Effector memory CD8-positive, alpha-beta T cell (primary cell): ENCODE results near the gene NDE1.
"Not testable (repeated sequence)": the region's sequence is repeated elsewhere in the genome, so short reads cannot be mapped to it uniquely, and the experiment has no call there.

ENCODE experiments used
- ATAC-seq: fragments of 150-1000 bp; cut with Tn5 transposase; replicated peaks from 2 replicates; pipeline ENCODE4 v1.10.0; 2021; ENCODE audit warnings: mild to moderate bottlenecking, moderate library complexity
- DNase-seq, 3 experiments: peaks; one replicate each; pipeline ENCODE4 v3.0.0; 2021
- H3K27ac Mint-ChIP-seq, 2 donors: one replicate each; pipeline ENCODE4 v1.8.0; 2022; ENCODE audit warnings: mild to moderate bottlenecking in 2 of 2, mixed read lengths in 2 of 2, moderate library complexity in 2 of 2
- H3K27me3 Mint-ChIP-seq, 2 donors: one replicate each; pipeline ENCODE4 v1.8.0; 2022; ENCODE audit warnings: mixed read lengths in 2 of 2
- H3K36me3 Mint-ChIP-seq: one replicate; pipeline ENCODE4 v1.8.0; 2022; ENCODE audit warnings: mild to moderate bottlenecking, moderate library complexity, mixed read lengths; ENCODE audit not compliant: insufficient read depth
- H3K4me1 Mint-ChIP-seq, 2 donors: one replicate each; pipeline ENCODE4 v1.8.0; 2022; ENCODE audit warnings: low read depth in 2 of 2, mixed read lengths in 2 of 2
- H3K4me3 Mint-ChIP-seq, 2 donors: one replicate each; pipeline ENCODE4 v1.8.0; 2022; ENCODE audit warnings: mild to moderate bottlenecking in 2 of 2, mixed read lengths in 2 of 2, moderate library complexity in 2 of 2
- H3K9me3 Mint-ChIP-seq, 2 donors: one replicate each; pipeline ENCODE4 v1.8.0; 2022; ENCODE audit warnings: mixed read lengths in 2 of 2

The NDE1 gene

DNA sequence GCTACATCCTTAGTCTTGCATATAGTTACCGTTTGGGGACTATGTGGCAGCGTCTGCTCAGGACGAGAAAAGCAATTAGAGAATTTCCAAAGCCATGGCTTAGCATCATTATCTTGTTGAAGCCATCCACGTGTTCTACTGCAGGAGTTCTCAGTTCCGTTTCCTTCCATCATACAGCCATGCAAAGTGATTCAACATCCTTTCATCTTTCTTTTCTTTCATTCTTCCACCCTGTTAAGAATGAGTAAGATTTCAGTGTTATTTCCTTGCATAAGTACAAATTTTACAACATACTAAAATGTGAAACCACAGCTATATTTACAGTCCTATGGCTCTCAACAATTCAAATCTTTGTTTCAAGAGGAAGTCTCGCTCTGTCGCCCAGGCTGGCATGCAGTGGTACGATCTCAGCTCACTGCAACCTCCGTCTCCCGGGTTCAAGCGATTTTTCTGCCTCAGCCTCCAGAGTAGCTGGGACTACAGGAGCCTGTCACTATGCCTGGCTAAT is 10.9 kb upstream of the NDE1 start:
- Mint-ChIP-seq H3K9me3 (no peaks in the 10 kb centered on the region), H3K27me3 (no peaks in the 10 kb centered on the region), H3K4me1 (peaks cover 40 to 61% of the 10 kb centered on the region in 2 donors), H3K4me3 (peak overlapping the region; percentile 55 to 67), H3K36me3 (peaks cover 65% of the 10 kb centered on the region), H3K27ac (peak overlapping the region; percentile 51 to 92)
- ATAC-seq (no peak), DNase-seq (no peak)

- no peaks in the 10 kb centered on the region for H3K27me3 Mint-ChIP-seq
- H3K4me1 Mint-ChIP-seq = peaks cover 35 to 54% of the 10 kb centered on the region in 2 donors
- DNase-seq (no peak), ATAC-seq (no peak)
- H3K4me3 Mint-ChIP-seq = peak overlapping the region; percentile 90 to 91
- H3K27ac Mint-ChIP-seq = peak overlapping the region in 1 of 2 donors; percentile 96
- peaks cover 47% of the 10 kb centered on the region for H3K36me3 Mint-ChIP-seq
- no peaks in the 10 kb centered on the region for H3K9me3 Mint-ChIP-seq
These were observed 9.1 kb upstream of the NDE1 start for GRCh38 chr16:15640966-15641365.

- H3K27ac Mint-ChIP-seq = peak overlapping the region; percentile 96 to 99
- no peaks in the 10 kb centered on the region for H3K9me3 Mint-ChIP-seq
These were observed 8.1 kb upstream of the NDE1 start for GRCh38 chr16:15641753-15642556.

DNA sequence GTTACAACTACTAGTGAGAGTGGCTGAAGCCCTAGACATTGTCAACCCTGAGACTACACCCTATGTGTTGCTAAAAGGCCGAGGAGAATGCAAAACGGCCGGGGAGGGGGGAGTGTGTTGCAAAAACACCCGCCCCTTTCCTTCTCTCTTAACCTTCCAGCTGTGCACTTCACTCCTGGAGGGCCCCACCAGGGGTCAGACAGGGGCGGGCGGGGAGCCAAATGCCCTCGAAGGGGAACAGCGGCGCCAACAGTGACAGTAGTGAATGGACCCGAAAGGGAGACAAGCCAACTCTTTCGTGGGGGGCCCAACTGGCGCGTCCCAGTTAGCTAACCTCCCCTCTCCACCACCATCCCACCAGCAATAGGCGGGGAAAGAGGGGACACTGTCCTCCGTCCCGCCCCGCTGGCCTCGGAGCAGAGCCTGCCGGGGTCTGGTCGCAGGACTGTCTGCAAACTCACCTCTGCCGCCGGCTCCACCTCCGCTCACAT is 7.4 kb upstream of the NDE1 start:
- no peaks in the 10 kb centered on the region for H3K27me3 Mint-ChIP-seq
- H3K4me3 Mint-ChIP-seq = peak overlapping the region; percentile 90 to 91
- no peaks in the 10 kb centered on the region for H3K9me3 Mint-ChIP-seq
- peaks cover 42% of the 10 kb centered on the region for H3K36me3 Mint-ChIP-seq
- H3K27ac Mint-ChIP-seq = peak overlapping the region; percentile 96 to 99
- ATAC-seq = peak; percentile 68
- peaks cover 25 to 43% of the 10 kb centered on the region in 2 donors for H3K4me1 Mint-ChIP-seq
- DNase-seq = peak; percentile 76 to 79 (median 78)

More at GRCh38 chr16:15641753-15642556, 8.1 kb upstream of the NDE1 start:
- Mint-ChIP-seq H3K36me3 (peaks cover 45% of the 10 kb centered on the region), H3K4me3 (peak overlapping the region; percentile 90 to 91), H3K4me1 (peaks cover 26 to 45% of the 10 kb centered on the region in 2 donors), H3K27me3 (no peaks in the 10 kb centered on the region)
- ATAC-seq = no peak
- no peak for DNase-seq

GRCh38 chr16:15643048-15643945 is 6.7 kb upstream of the NDE1 start, which contains the start of gene MARF1:
TSS of gene MARF1 (minus strand) at chr16:15643154. CDS start at chr16:15639233, 3,921 bp downstream.
- Mint-ChIP-seq H3K4me3 (peak within 1 kb of the TSS; percentile 90 to 91), H3K36me3 (peaks cover 35% of the 10 kb centered on the region), H3K4me1 (peaks cover 25 to 43% of the 10 kb centered on the region in 2 donors), H3K27ac (peak within 1 kb of the TSS; percentile 96 to 99), H3K27me3 (no peaks in the 10 kb centered on the region), H3K9me3 (no peaks in the 10 kb centered on the region)
- peak; percentile 80 for ATAC-seq
- peak; percentile 99 to 100 (median 99) for DNase-seq

DNA sequence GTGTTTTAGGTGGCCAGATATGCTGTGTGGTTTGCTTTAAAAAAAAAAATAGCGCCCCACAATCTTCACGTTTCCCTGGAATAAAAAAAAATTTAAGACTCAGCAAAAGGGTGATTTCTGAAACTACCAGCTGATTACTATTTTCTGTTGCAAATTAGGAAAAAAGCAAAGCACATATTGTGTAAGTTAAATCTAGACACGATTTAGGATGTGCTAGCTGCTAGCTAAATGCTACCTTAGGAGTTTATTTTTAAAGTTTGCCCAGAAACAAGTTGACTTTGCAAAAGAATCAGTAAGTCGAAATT is 6.1 kb upstream of the NDE1 start:
- Mint-ChIP-seq H3K9me3 (no peaks in the 10 kb centered on the region), H3K27me3 (no peaks in the 10 kb centered on the region), H3K36me3 (peaks cover 29% of the 10 kb centered on the region), H3K4me1 (peaks cover 21 to 39% of the 10 kb centered on the region in 2 donors), H3K4me3 (peak overlapping the region; percentile 90 to 91), H3K27ac (peak overlapping the region; percentile 96 to 99)
- DNase-seq = no peak
- no peak for ATAC-seq

- Mint-ChIP-seq H3K4me3 (peak overlapping the region; percentile 90 to 91), H3K9me3 (no peaks in the 10 kb centered on the region), H3K4me1 (peaks cover 19 to 33% of the 10 kb centered on the region in 2 donors), H3K27me3 (no peaks in the 10 kb centered on the region), H3K27ac (peak overlapping the region; percentile 96 to 99), H3K36me3 (peaks cover 26% of the 10 kb centered on the region)
- ATAC-seq (no peak), DNase-seq (no peak)
These were observed 5.6 kb upstream of the NDE1 start for GRCh38 chr16:15644267-15644961.

DNA sequence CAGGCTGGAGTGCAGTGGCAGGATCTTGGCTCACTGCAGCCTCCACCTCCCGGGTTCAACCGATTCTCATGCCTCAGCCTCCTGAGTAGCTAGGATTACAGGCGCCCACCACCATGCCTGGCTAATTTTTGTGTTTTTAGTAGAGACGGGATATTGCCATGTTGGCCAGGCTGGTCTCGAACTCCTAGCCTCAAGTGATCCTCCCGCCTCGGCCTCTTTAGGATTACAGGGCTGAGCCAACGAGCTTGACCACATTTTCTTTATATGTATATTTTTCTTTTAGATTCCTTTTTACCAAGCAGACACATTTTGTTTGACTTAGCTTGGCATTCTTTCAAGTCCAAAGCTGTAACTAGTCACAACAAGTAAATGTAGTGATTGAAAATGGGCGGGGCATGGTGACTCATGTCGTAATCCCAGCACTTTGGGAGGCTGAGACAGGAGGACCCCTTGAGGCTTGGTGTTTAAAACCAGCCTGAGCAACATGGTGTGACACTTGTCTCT is 5.0 kb upstream of the NDE1 start:
- ATAC-seq, H3K9me3 Mint-ChIP-seq, H3K4me3 Mint-ChIP-seq, H3K27ac Mint-ChIP-seq, H3K27me3 Mint-ChIP-seq, DNase-seq: not testable (repeated sequence)
- Mint-ChIP-seq H3K36me3 (peaks cover 26% of the 10 kb centered on the region), H3K4me1 (peaks cover 16 to 30% of the 10 kb centered on the region in 2 donors)

DNA sequence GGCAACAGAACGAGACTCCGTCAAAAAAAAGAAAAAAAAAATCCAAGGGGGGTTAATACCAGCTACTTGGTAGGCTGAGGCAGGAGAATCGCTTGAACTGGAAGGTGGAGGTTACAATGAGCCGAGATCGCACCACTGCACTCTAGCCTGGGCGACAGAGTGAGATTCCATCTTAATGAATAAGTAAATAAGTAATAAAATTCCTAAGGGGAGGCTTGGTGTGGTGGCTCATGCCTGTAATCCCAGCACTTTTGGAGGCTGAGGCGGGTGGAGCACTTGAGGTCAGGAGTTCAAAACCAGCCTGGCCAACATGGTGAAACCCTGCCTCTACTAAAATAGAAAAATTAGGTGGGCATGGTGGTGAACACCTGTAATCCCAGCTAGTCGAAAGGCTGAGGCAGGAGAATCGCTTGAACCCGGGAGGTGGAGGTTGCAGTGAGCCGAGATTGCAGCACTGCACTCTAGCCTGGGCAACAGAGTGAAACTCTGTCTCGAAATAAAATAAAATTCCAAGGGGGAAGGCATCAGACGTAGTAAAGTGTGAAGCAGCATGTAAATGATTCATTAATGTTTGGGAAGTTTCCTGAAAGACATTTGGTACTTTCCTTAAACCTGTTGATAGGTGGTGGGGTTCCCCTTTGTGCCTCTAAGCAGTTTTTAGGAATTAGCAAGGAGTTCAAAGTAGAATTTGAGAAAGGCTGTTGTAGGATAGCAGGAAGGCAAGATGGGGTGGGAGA is 3.3 kb upstream of the NDE1 start:
- not testable (repeated sequence) for DNase-seq, H3K9me3 Mint-ChIP-seq, H3K27ac Mint-ChIP-seq, H3K27me3 Mint-ChIP-seq, H3K4me3 Mint-ChIP-seq, ATAC-seq
- Mint-ChIP-seq H3K4me1 (peaks cover 13 to 28% of the 10 kb centered on the region in 2 donors), H3K36me3 (peaks cover 36% of the 10 kb centered on the region)

GRCh38 chr16:15647294-15648014 is 2.6 kb upstream of the NDE1 start:
- DNase-seq (no peak), ATAC-seq (no peak)
- peaks cover 6 to 24% of the 10 kb centered on the region in 2 donors for H3K4me1 Mint-ChIP-seq
- H3K27ac Mint-ChIP-seq = no peak overlapping the region
- no peaks in the 10 kb centered on the region for H3K27me3 Mint-ChIP-seq
- H3K36me3 Mint-ChIP-seq = peaks cover 36% of the 10 kb centered on the region
- H3K4me3 Mint-ChIP-seq = no peak overlapping the region
- no peaks in the 10 kb centered on the region for H3K9me3 Mint-ChIP-seq

- no peak overlapping the region for H3K27ac Mint-ChIP-seq
- H3K4me3 Mint-ChIP-seq = no peak overlapping the region
- ATAC-seq (no peak), DNase-seq (no peak)
- no peaks in the 10 kb centered on the region for H3K9me3 Mint-ChIP-seq
- peaks cover 11 to 32% of the 10 kb centered on the region in 2 donors for H3K4me1 Mint-ChIP-seq
- peaks cover 36% of the 10 kb centered on the region for H3K36me3 Mint-ChIP-seq
- no peaks in the 10 kb centered on the region for H3K27me3 Mint-ChIP-seq
These were observed 1.8 kb upstream of the NDE1 start for GRCh38 chr16:15648135-15648730.
